HG03521 (cell line): ENCODE measurements around the gene SLC45A3.
"Not testable (repeated sequence)": the region's sequence is repeated elsewhere in the genome, so short reads cannot be mapped to it uniquely, and the experiment has no call there.

Experiments
- ATAC-seq: cut with Tn5 transposase; IDR thresholded peaks from one replicate; pipeline ENCODE4 v1.9.1; 2021; ENCODE audit warnings: mild to moderate bottlenecking, moderate library complexity; ENCODE audit not compliant: unreplicated experiment

SLC45A3 gene

GRCh38 chr1:205680073-205680851 is at the start of gene SLC45A3:
Gene SLC45A3 (minus strand): TSS chr1:205680509. CDS start chr1:205664656, 15,853 bp downstream.
- no peak for ATAC-seq

- no peak for ATAC-seq
These were observed 46.4 kb upstream of the SLC45A3 start for GRCh38 chr1:205726619-205727125.

GRCh38 chr1:205725514-205725913 is 45.2 kb upstream of the SLC45A3 start:
- ATAC-seq, result no peak

GRCh38 chr1:205720740-205721139 is 40.4 kb upstream of the SLC45A3 start:
- ATAC-seq, result not testable (repeated sequence)

- ATAC-seq, result no peak
These were observed 39.5 kb upstream of the SLC45A3 start for GRCh38 chr1:205719762-205720161.

- no peak for ATAC-seq
These were observed 38.7 kb upstream of the SLC45A3 start for GRCh38 chr1:205719015-205719414.

- ATAC-seq, result no peak
These were observed 36.2 kb upstream of the SLC45A3 start for GRCh38 chr1:205716371-205717132.

GRCh38 chr1:205715628-205716027 is 35.3 kb upstream of the SLC45A3 start:
- no peak for ATAC-seq

GRCh38 chr1:205714906-205715246 is 34.6 kb upstream of the SLC45A3 start:
- no peak for ATAC-seq

- no peak for ATAC-seq
These were observed 34.0 kb upstream of the SLC45A3 start for GRCh38 chr1:205714190-205714905.

- ATAC-seq, result no peak
These were observed 31.1 kb upstream of the SLC45A3 start for GRCh38 chr1:205711105-205712048.

- ATAC-seq, result no peak
These were observed 30.1 kb upstream of the SLC45A3 start for GRCh38 chr1:205710201-205711062.

- ATAC-seq, result no peak
These were observed 29.3 kb upstream of the SLC45A3 start for GRCh38 chr1:205709640-205710039.

- ATAC-seq, result no peak
These were observed 28.7 kb upstream of the SLC45A3 start for GRCh38 chr1:205709059-205709398.

- ATAC-seq, result no peak
These were observed 26.5 kb upstream of the SLC45A3 start for GRCh38 chr1:205706601-205707502.

- no peak for ATAC-seq
These were observed 24.6 kb upstream of the SLC45A3 start for GRCh38 chr1:205704903-205705302.

- ATAC-seq, result no peak
These were observed 22.8 kb upstream of the SLC45A3 start for GRCh38 chr1:205703072-205703471.

GRCh38 chr1:205701891-205702290 is 21.6 kb upstream of the SLC45A3 start:
- ATAC-seq, result no peak
